HS-27A (cell line): ENCODE results near the gene MLN.

ENCODE experiments used
- DNase-seq: peaks from one replicate; pipeline ENCODE4 v3.0.0-alpha.2; 2012; ENCODE audit warnings: low read depth, missing footprints

MLN gene

GRCh38 chr6:33788694-33789549 lies 14.9 kb downstream of the MLN start, which contains the start of gene LEMD2:
Gene LEMD2 (minus strand): TSS chr6:33789130. CDS start chr6:33789116, 14 bp downstream.
- peak; percentile 83 for DNase-seq

- DNase-seq: peak; percentile 43
Observed at GRCh38 chr6:33787954-33788693, 15.7 kb downstream of the MLN start.

- DNase-seq: no peak
Observed at GRCh38 chr6:33787346-33787953, 16.4 kb downstream of the MLN start.

GRCh38 chr6:33786736-33787135 lies 17.1 kb downstream of the MLN start:
- no peak for DNase-seq

GRCh38 chr6:33785778-33786177 lies 18.0 kb downstream of the MLN start:
- DNase-seq: no peak

- DNase-seq: no peak
Observed at GRCh38 chr6:33784787-33785186, 19.0 kb downstream of the MLN start.

GRCh38 chr6:33783781-33784520 lies 19.9 kb downstream of the MLN start:
- no peak for DNase-seq

- DNase-seq: no peak
Observed at GRCh38 chr6:33782561-33782960, 21.2 kb downstream of the MLN start.

GRCh38 chr6:33781131-33781975 lies 22.4 kb downstream of the MLN start:
- no peak for DNase-seq

GRCh38 chr6:33779895-33780294 lies 23.9 kb downstream of the MLN start:
- no peak for DNase-seq

- no peak for DNase-seq
Observed at GRCh38 chr6:33779290-33779689, 24.5 kb downstream of the MLN start.

- no peak for DNase-seq
Observed at GRCh38 chr6:33778444-33779121, 25.2 kb downstream of the MLN start.

- DNase-seq: no peak
Observed at GRCh38 chr6:33777398-33778388, 26.1 kb downstream of the MLN start.

GRCh38 chr6:33776764-33777163 lies 27.0 kb downstream of the MLN start:
- no peak for DNase-seq

GRCh38 chr6:33776186-33776585 lies 27.6 kb downstream of the MLN start:
- no peak for DNase-seq

GRCh38 chr6:33774774-33775173 lies 29.0 kb downstream of the MLN start:
- no peak for DNase-seq

GRCh38 chr6:33772902-33773472 lies 30.8 kb downstream of the MLN start:
- DNase-seq: no peak

GRCh38 chr6:33772082-33772830 lies 31.5 kb downstream of the MLN start:
- DNase-seq: no peak
